HG03565 (cell line): Measurements from ENCODE around the gene PDK4.
"Not testable (repeated sequence)": the region's sequence is repeated elsewhere in the genome, so short reads cannot be mapped to it uniquely, and the experiment has no call there.

Source experiments
- ATAC-seq: cut with Tn5 transposase; IDR thresholded peaks from one replicate; pipeline ENCODE4 v1.9.1; 2021; ENCODE audit warnings: mild to moderate bottlenecking, moderate library complexity; ENCODE audit not compliant: unreplicated experiment

Gene PDK4

DNA sequence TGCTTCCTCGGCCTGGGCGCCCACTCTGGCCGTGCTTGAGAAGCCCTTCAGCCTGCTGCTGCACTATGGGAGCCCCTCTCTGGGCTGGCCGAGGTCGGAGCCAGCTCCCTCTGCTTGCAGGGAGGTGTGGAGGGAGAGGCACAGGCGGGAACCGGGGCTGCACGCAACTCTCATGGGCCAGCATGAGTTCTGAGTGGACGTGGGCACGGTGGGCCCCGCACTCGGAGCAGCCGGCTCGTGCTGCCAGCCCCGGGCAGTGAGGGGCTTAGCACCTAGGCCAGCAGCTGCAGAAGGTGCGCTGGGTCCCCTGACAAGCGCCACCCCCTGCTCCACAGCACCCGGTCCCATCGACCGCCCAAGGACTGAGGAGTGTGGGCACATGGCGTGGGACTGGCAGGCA, 9.0 kb upstream of the PDK4 start:
- ATAC-seq: no peak

DNA sequence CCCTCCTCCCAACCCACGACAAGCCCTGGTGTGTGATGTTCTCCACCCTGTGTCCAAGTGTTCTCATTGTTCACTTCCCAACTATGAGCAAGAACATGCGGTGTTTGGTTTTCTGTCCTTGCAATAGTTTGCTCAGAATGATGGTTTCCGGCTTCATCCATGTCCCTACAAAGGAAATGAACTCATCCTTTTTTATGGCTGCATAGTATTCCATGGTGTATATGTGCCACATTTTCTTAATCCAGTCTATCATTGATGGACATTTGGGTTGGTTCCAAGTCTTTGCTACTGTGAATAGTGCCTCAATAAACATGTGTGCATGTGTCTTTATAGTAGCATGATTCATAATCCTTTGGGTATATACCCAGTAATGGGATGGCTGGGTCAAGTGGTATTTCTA, 8.5 kb upstream of the PDK4 start:
- not testable (repeated sequence) for ATAC-seq

DNA sequence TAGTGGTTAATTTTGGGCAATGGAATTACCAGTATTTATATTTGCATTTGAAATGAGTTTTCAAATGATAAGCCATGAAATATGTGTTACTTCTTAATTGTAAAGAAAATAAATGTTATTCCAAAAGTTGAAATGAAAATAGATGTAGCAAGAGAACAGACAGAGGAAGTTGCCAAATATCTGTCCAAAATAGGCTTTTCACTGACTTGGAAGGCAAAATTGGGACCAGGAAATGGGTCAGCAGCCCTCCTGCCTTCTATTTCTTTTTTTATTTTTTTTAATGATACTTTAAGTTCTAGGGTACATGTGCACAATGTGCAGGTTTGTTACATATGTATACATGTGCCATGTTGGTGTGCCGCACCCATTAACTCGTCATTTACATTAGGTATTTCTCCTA, 8.1 kb upstream of the PDK4 start:
- ATAC-seq: not testable (repeated sequence)

DNA sequence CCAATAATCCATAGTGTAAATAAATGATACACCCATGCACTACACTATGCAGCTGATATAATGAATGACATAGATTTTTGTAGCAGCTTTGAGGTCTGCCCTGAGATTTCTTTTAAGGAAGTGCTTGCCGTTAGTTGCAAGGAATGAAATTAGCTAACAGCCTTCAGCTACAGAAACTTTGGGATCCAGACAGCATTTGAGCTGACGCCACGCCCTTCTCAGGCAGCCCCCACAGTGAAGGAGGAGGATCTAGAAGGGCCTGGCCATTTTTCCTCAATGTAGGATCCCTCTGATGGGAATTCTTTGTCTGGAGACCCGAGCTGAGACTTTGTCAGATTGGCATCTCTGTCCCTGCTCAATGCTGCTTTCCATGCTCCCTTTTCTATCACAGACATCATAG, 6.1 kb upstream of the PDK4 start:
- no peak for ATAC-seq

- ATAC-seq: no peak
These were observed 5.0 kb upstream of the PDK4 start for GRCh38 chr7:95601316-95601715.

GRCh38 chr7:95599069-95599468, 2.8 kb upstream of the PDK4 start:
- no peak for ATAC-seq

DNA sequence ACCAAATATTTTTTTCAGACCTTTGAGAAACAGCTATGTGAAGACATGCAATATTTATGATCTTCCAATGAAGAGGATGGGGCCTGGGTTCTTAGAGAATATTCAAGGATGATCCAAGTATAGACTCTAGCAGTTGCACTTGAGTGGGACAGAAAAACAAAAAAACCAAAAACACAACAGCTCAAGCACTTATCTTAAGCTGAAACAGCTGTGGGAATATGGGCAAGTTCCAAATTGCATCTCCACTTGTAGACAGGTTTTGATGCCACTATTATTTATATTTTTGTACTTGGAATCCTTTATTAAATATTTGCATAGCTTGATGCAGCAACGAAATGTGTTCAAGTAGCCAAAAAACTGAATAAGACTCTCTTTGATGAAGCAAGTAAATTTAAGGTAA, 2.2 kb upstream of the PDK4 start:
- ATAC-seq: no peak

- ATAC-seq: no peak
These were observed 544 bp downstream of the PDK4 start for GRCh38 chr7:95595746-95596197.

DNA sequence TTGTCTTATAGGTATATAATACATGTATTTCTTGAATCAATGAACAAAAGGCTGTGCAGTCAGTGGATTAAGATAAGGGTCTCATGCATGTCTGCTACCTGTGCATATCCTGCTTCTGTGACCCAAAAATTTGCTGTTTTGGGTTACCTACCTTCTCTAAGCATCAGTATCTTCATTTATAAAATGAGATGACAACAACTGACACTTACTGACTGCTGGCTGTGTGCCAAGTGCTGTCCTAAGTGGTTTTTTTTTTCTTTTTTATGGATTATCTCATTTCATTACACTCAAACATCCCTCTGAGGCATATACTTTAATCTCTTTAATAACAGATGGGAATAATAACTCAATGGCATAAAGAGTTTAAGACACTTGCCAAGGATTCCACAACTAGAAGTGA, 2.1 kb downstream of the PDK4 start:
- ATAC-seq: no peak

DNA sequence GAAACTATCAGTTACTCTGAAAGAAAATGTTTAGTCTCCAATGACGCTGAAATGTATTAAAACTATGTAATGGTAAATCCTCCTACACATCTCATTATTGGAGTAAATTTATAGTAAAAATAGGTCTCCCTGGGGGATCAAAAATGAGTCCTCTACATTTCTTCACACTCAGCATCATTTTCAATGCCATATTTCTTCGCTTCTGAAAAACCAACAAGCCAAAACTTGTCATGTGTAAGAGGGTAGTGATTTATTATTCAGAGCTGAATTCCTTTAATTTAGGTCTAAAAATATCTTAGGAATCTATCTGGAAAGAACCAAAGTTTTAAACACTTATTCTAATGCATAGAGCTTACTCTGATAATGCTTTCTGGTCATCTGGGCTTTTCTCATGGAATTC, 3.0 kb downstream of the PDK4 start:
- ATAC-seq: no peak

DNA sequence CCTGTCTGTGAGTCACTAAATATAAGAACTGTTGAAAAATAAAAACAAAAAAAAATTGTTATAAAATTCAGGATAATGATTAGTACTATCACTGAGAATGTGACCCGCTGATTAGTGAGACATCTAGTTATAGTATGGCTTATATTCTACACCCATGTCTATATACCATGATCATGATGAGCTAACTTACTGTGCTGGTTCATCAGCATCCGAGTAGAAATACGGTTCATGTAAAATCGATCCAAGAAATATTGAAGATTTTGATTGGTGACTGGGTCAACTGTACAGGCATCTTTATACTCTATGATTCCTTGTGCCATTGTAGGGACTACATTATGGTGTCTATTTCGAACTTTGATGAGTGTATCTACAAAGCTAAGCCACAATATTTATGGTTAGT, 3.7 kb downstream of the PDK4 start:
- no peak for ATAC-seq

DNA sequence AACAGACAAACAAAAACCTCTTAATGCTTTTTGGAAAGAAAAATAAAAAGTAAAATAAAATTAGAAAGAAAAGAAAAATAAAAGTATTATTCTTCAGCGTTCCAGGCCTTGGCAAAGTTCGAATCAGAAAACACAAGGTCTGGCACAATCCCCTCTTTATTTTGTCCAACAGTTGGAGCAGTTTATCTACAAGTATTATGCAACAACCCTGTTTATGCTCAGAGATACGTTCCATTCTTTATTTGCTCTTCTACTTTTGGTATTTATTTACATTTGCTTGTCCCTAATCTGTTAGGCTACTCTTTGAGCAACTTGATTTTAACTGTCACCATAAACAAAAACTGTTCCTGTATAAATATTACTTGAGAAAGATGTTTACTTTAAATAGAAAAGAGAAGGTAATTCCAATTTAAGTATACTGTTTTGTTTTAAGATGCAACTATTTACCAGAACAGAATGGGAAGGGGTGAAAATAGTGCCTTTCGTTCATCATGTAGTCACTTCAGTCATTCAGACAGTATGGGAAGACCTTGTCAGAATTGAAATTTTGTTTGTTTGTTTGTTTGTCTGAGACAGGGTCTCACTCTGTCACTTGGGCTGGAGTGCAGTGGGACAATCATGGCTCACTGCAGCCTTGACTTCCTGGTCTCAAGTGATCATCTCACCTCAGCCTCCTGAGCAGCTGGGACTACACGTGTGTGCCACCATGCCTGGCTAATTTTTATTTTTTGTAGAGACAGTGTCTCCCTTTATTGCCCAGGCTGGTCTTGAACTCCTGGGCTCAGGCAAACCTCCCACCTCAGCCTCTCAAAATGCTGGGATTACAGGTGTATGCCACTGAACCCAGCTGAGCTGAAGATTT, 5.7 kb downstream of the PDK4 start:
- no peak for ATAC-seq

DNA sequence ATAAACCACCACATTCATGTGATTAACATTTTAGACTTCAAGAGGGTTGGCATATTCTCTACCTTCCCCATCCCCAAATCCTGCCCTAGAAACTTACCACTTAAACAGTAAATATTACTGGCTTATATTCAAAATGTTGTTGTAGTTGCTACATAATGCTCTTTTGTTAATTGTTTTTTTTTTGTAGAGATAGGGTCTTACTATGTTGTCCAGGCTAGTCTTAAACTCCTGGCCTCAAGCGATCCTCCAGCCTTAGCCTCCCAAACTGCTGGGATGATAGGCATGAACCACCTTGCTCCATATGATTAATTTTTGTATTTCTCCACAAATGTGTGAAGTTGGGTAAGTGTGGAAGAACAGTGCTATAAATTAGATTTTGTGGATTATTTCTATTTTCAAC, 6.5 kb downstream of the PDK4 start:
- no peak for ATAC-seq

DNA sequence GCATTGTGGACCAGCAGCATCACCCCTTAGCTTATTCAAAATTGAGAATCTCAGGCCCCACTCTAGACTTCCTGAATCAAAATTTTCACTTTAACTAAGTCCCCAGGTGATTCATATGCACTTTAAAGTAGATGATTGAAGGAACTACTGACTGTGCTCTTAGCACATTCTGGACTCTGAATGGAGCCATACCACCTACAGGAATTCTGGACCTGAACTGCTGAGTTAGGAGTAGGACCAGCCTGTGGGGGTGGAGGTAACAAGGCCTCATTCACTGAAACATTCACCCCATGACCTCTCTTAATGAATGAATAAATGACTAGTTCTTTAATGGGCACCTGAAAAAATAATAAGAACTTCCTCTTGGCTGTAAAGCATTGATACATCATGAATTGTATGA, 7.3 kb downstream of the PDK4 start:
- ATAC-seq: no peak

DNA sequence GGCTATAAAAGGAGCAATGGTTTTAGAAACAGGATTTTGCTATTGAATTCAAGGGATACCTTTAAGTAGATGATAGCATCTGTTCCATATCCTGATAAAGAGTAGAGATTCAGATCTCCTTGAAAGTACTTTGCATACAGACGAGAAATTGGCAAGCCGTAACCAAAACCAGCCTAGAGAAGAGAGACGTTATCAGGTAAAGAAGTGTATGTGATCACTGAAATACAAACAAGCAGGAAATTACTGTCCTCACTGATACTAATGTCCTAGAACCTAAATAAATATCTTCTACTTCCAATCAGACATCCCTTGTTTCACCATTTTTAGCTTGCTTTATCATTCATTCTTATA, 9.4 kb downstream of the PDK4 start:
- no peak for ATAC-seq

- ATAC-seq: no peak
These were observed 10.9 kb downstream of the PDK4 start for GRCh38 chr7:95585426-95585789.

GRCh38 chr7:95584769-95585425, 11.4 kb downstream of the PDK4 start:
- ATAC-seq: no peak

GRCh38 chr7:95583834-95584621, 12.3 kb downstream of the PDK4 start:
- ATAC-seq: no peak

- no peak for ATAC-seq
These were observed 13.6 kb downstream of the PDK4 start for GRCh38 chr7:95582578-95583293.

- no peak for ATAC-seq
These were observed 14.8 kb downstream of the PDK4 start for GRCh38 chr7:95581467-95581866.

DNA sequence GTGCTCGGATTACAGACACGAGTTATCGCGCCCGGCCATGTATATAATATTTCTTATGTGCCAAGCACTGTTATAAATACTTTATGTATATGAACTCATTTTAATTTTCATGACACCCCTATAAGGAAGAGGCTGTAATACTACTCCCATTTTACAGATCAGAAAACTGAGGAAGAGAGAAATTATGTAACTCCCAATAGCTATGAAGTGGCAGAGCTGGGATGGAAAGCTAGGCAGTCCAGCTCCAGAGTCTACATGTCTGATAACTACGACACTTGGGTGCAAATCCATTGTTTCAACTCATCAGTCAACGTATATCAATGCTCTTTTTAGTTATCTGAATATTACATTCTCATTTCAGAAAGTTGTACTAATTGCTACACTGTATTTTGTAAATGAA, 17.0 kb downstream of the PDK4 start:
- no peak for ATAC-seq
